WERI-Rb-1 (cell line): ENCODE data around the gene OTOG.

Source experiments
- DNase-seq: peaks from one replicate; pipeline ENCODE4 v3.0.0-alpha.2; 2020
- H3K27ac ChIP-seq: fragments of 250-450 bp; sonication (Bioruptor Pico); 2 replicates; pipeline ENCODE4 v1.5.1; 2020; ENCODE audit warnings: mild to moderate bottlenecking, moderate library complexity
- H3K27me3 ChIP-seq: fragments of 250-450 bp; sonication (Bioruptor Pico); 2 replicates; pipeline ENCODE4 v1.5.1; 2021; ENCODE audit warnings: mild to moderate bottlenecking, low read depth, moderate library complexity; ENCODE audit not compliant: insufficient read depth, severe bottlenecking
- H3K36me3 ChIP-seq: fragments of 250-450 bp; sonication (Bioruptor Pico); 2 replicates; pipeline ENCODE4 v1.5.1; 2020; ENCODE audit warnings: mild to moderate bottlenecking, moderate library complexity
- H3K4me3 ChIP-seq: 2 replicates; pipeline ENCODE4 v1.5.1; 2011; ENCODE audit warnings: low read depth, mild to moderate bottlenecking, control low read depth, low read length
- H3K9me3 ChIP-seq: fragments of 250-450 bp; sonication (Bioruptor Pico); 2 replicates; pipeline ENCODE4 v1.5.1; 2021; ENCODE audit warnings: mild to moderate bottlenecking, moderate library complexity; ENCODE audit not compliant: severe bottlenecking
- CTCF ChIP-seq: IDR thresholded peaks from 2 replicates; pipeline ENCODE4 v1.5.1; 2011; ENCODE audit warnings: low read depth, mild to moderate bottlenecking, control low read depth, inconsistent platforms, low read length

OTOG gene

GRCh38 chr11:17649696-17650095, 102.6 kb downstream of the OTOG start:
- Histone ChIP-seq H3K27ac (peak overlapping the region; percentile 71), H3K4me3 (no peak overlapping the region), H3K27me3 (no peaks in the 10 kb centered on the region), H3K9me3 (peaks cover 7% of the 10 kb centered on the region), H3K36me3 (no peaks in the 10 kb centered on the region)
- no peak for TF ChIP-seq CTCF
- no peak for DNase-seq

GRCh38 chr11:17650127-17650911, 103.3 kb downstream of the OTOG start:
- TF ChIP-seq CTCF, result no peak
- peak overlapping the region; percentile 71 for H3K27ac ChIP-seq
- no peak overlapping the region for H3K4me3 ChIP-seq
- DNase-seq, result peak; percentile 60
- no peaks in the 10 kb centered on the region for H3K36me3 ChIP-seq
- H3K9me3 ChIP-seq, result peaks cover 12% of the 10 kb centered on the region
- no peaks in the 10 kb centered on the region for H3K27me3 ChIP-seq

GRCh38 chr11:17651061-17651460, 104.0 kb downstream of the OTOG start:
- DNase-seq, result peak; percentile 8
- TF ChIP-seq CTCF, result no peak
- H3K27me3 ChIP-seq, result no peaks in the 10 kb centered on the region
- no peak overlapping the region for H3K4me3 ChIP-seq
- peaks cover 18% of the 10 kb centered on the region for H3K9me3 ChIP-seq
- no peaks in the 10 kb centered on the region for H3K36me3 ChIP-seq
- H3K27ac ChIP-seq, result peak overlapping the region; percentile 25

GRCh38 chr11:17651681-17652080, 104.6 kb downstream of the OTOG start:
- peak; percentile 41 for DNase-seq
- no peak for TF ChIP-seq CTCF
- Histone ChIP-seq H3K36me3 (no peaks in the 10 kb centered on the region), H3K9me3 (peaks cover 19% of the 10 kb centered on the region), H3K27ac (no peak overlapping the region), H3K4me3 (no peak overlapping the region), H3K27me3 (no peaks in the 10 kb centered on the region)

GRCh38 chr11:17652556-17652955, 105.5 kb downstream of the OTOG start:
- no peak for DNase-seq
- no peak for TF ChIP-seq CTCF
- Histone ChIP-seq H3K9me3 (peaks cover 19% of the 10 kb centered on the region), H3K36me3 (no peaks in the 10 kb centered on the region), H3K27me3 (no peaks in the 10 kb centered on the region), H3K27ac (peak overlapping the region; percentile 44; the same call in 1 of the 2 replicates), H3K4me3 (no peak overlapping the region)

GRCh38 chr11:17653611-17654010, 106.6 kb downstream of the OTOG start:
- Histone ChIP-seq H3K4me3 (no peak overlapping the region), H3K36me3 (no peaks in the 10 kb centered on the region), H3K9me3 (peaks cover 13% of the 10 kb centered on the region), H3K27ac (peak overlapping the region; percentile 44), H3K27me3 (no peaks in the 10 kb centered on the region)
- no peak for TF ChIP-seq CTCF
- peak; percentile 81 for DNase-seq
